HCT116 (cell line): ENCODE results near the gene BABAM2. TPM values are rescaled to one million over a fixed set of nuclear protein-coding genes. Genes with fewer than 3 reads are reported as not detected.

Source experiments
- ATAC-seq: fragments of 200-7000 bp; cut with Tn5 transposase; 2 replicates; pipeline ENCODE4 v1.9.1; 2020; ENCODE audit warnings: mild to moderate bottlenecking, moderate library complexity
- BruUV-seq: library from RNA; stranded (reverse); fragments of 400-500 nt; replicated peaks from 2 replicates; lab custom pipeline; 2021; lab: Mats Ljungman, UMichigan
- CTCF ChIA-PET: fragments of 300-600 bp; sonication (Branson Sonifier 250); formaldehyde crosslinking; loops from one replicate; lab custom pipeline; 2021; ENCODE audit warnings: antibody characterized with exemption; lab: Charles Lee
- POLR2A ChIA-PET: fragments of 300-600, 350-600 bp; sonication (Branson Sonifier 250); formaldehyde crosslinking; loops from one replicate; lab custom pipeline; 2021; ENCODE audit warnings: antibody characterized with exemption; lab: Charles Lee
- RAD21 ChIA-PET, 2 experiments: fragments of 300-600 bp; sonication (Branson Sonifier 250); formaldehyde crosslinking; loops; one replicate each; lab custom pipeline; 2023; ENCODE audit warnings: low total read pairs in 2 of 2; ENCODE audit not compliant: uncharacterized antibody in 2 of 2, unreplicated experiment in 2 of 2, low non-redundant PET in 1 of 2; lab: Charles Lee
- DNase-seq: peaks from one replicate; pipeline ENCODE4 v3.0.0-alpha.2; 2010; ENCODE audit warnings: low read depth, low spot score
- H2AFZ ChIP-seq: fragments of 200-600 bp; shearing (Covaris generic), sonication (generic); 2 replicates; pipeline ENCODE4 v1.6.1; 2017; ENCODE audit warnings: low read depth, mixed run types, mixed read lengths, antibody characterized with exemption, low read length; ENCODE audit not compliant: poor library complexity, severe bottlenecking
- H3K27ac ChIP-seq: 2 replicates; pipeline ENCODE4 v1.5.1; 2012; ENCODE audit warnings: low read depth, low read length
- H3K27me3 ChIP-seq: fragments of 200-600 bp; sonication (generic); 2 replicates; pipeline ENCODE4 v1.6.1; 2016; ENCODE audit warnings: mixed run types, low read length, mixed read lengths; ENCODE audit not compliant: insufficient read depth
- H3K36me3 ChIP-seq, 2 experiments: fragments of 200-500 bp in 1 of 2; fragments of 200-600 bp in 1 of 2; sonication (Bioruptor generic) in 1 of 2; sonication (generic) in 1 of 2; 2 replicates each; pipeline versions ENCODE4 v1.5.1 to v1.6.1; 2014 to 2016; ENCODE audit warnings: low read length in 2 of 2, inconsistent platforms in 1 of 2, mixed read lengths in 1 of 2, mixed run types in 1 of 2; ENCODE audit not compliant: insufficient read depth in 2 of 2, control insufficient read depth in 1 of 2
- H3K4me1 ChIP-seq, 2 experiments: fragments of 200-600 bp in 1 of 2; sonication (generic) in 1 of 2; 2 replicates each; pipeline versions ENCODE4 v1.5.1 to v1.6.1; 2012 to 2017; ENCODE audit warnings: low read length in 2 of 2, inconsistent platforms in 1 of 2, mild to moderate bottlenecking in 1 of 2, mixed read lengths in 1 of 2, mixed run types in 1 of 2, moderate library complexity in 1 of 2; ENCODE audit not compliant: insufficient read depth in 2 of 2, control insufficient read depth in 1 of 2
- H3K4me2 ChIP-seq: fragments of 200-600 bp; sonication (generic); 2 replicates; pipeline ENCODE4 v1.6.1; 2017; ENCODE audit warnings: mixed run types, low read length, mixed read lengths
- H3K4me3 ChIP-seq, 2 experiments: fragments of 200-600 bp in 1 of 2; sonication (generic) in 1 of 2; replicated peaks in 1 of 2; 2 replicates each; pipeline ENCODE4 v1.5.1; 2011 to 2016; ENCODE audit warnings: low read length in 2 of 2, control low read depth in 1 of 2, low read depth in 1 of 2, mild to moderate bottlenecking in 1 of 2, mixed read lengths in 1 of 2, mixed run types in 1 of 2
- H3K79me2 ChIP-seq: fragments of 200-600 bp; sonication (generic); 2 replicates; pipeline ENCODE4 v1.6.1; 2017; ENCODE audit warnings: mild to moderate bottlenecking, mixed run types, low read length, moderate library complexity, mixed read lengths; ENCODE audit not compliant: insufficient read depth
- H3K9ac ChIP-seq: fragments of 200-600 bp; sonication (generic); 2 replicates; pipeline ENCODE4 v1.6.1; 2016; ENCODE audit warnings: low read length, mixed read lengths
- H3K9me2 ChIP-seq: fragments of 200-600 bp; sonication (generic), shearing (Covaris generic); 2 replicates; pipeline ENCODE4 v1.6.1; 2017; ENCODE audit warnings: mixed run types, mild to moderate bottlenecking, moderate library complexity; ENCODE audit not compliant: insufficient read depth
- H3K9me3 ChIP-seq, 2 experiments: fragments of 200-500 bp in 1 of 2; fragments of 200-600 bp in 1 of 2; sonication (Bioruptor generic) in 1 of 2; sonication (generic) in 1 of 2; 2 replicates each; pipeline ENCODE4 v1.6.1; 2014 to 2017; ENCODE audit warnings: low read length in 2 of 2, mixed read lengths in 2 of 2, inconsistent platforms in 1 of 2, low read depth in 1 of 2, mild to moderate bottlenecking in 1 of 2, mixed run types in 1 of 2, moderate library complexity in 1 of 2; ENCODE audit not compliant: control insufficient read depth in 1 of 2, insufficient read depth in 1 of 2
- H4K20me1 ChIP-seq: fragments of 200-600 bp; sonication (generic), shearing (Covaris generic); 2 replicates; pipeline ENCODE4 v1.6.1; 2017; ENCODE audit warnings: mixed run types, mild to moderate bottlenecking, moderate library complexity; ENCODE audit not compliant: insufficient read depth
- ATF3 ChIP-seq: IDR thresholded peaks from 2 replicates; pipeline ENCODE4 v1.6.1; 2012
- CEBPB ChIP-seq: IDR thresholded peaks from 2 replicates; pipeline ENCODE4 v1.6.1; 2012; ENCODE audit warnings: low read depth
- CTCF ChIP-seq, 3 experiments: fragments of 200-600 bp in 1 of 3; sonication (generic) in 1 of 3; IDR thresholded peaks in 2 of 3; conservative IDR thresholded peaks in 1 of 3; 2 replicates each; pipeline ENCODE4 v1.5.1; 2012 to 2017; ENCODE audit warnings: low read depth in 2 of 3, low read length in 2 of 3, antibody characterized with exemption in 1 of 3, borderline replicate concordance in 1 of 3, control low read depth in 1 of 3, mild to moderate bottlenecking in 1 of 3, mixed read lengths in 1 of 3, mixed run types in 1 of 3, moderate library complexity in 1 of 3; ENCODE audit not compliant: insufficient read depth in 1 of 3
- EGR1 ChIP-seq: IDR thresholded peaks from 2 replicates; pipeline ENCODE4 v1.6.1; 2012; ENCODE audit warnings: low read depth
- EZH2 ChIP-seq: fragments of 200-600 bp; sonication (generic); IDR thresholded peaks from 2 replicates; pipeline ENCODE4 v1.6.1; 2017; ENCODE audit warnings: antibody characterized with exemption, mixed run types
- EZH2phosphoT487 ChIP-seq: fragments of 200-600 bp; IDR thresholded peaks from 2 replicates; pipeline ENCODE4 v1.6.1; 2018; ENCODE audit warnings: antibody characterized with exemption, borderline replicate concordance
- FOSL1 ChIP-seq: IDR thresholded peaks from 2 replicates; pipeline ENCODE4 v1.6.1; 2012; ENCODE audit warnings: low read depth
- POLR2A ChIP-seq: IDR thresholded peaks from 2 replicates; pipeline ENCODE4 v1.7.0; 2011; ENCODE audit warnings: borderline replicate concordance; ENCODE audit not compliant: insufficient read depth, insufficient read length; ENCODE audit errors: extremely low read depth
- POLR2AphosphoS5 ChIP-seq: IDR thresholded peaks from 2 replicates; pipeline ENCODE4 v1.6.1; 2011; ENCODE audit warnings: mild to moderate bottlenecking, low read depth, low read length, moderate library complexity
- REST ChIP-seq: IDR thresholded peaks from 2 replicates; pipeline ENCODE4 v1.6.1; 2012; ENCODE audit warnings: low read depth
- SIN3A ChIP-seq: IDR thresholded peaks from 2 replicates; pipeline ENCODE4 v1.6.1; 2012; ENCODE audit warnings: low read depth
- SRF ChIP-seq: IDR thresholded peaks from 2 replicates; pipeline ENCODE4 v1.6.1; 2012; ENCODE audit warnings: low read depth
- TCF7L2 ChIP-seq: IDR thresholded peaks from 2 replicates; pipeline ENCODE4 v1.7.0; 2011; ENCODE audit warnings: borderline replicate concordance, inconsistent platforms; ENCODE audit not compliant: insufficient read depth, insufficient read length; ENCODE audit errors: extremely low read depth
- YY1 ChIP-seq: IDR thresholded peaks from 2 replicates; pipeline ENCODE4 v1.6.1; 2011; ENCODE audit warnings: low read length, low read depth, moderate library complexity, mild to moderate bottlenecking; ENCODE audit not compliant: insufficient replicate concordance; ENCODE audit errors: extremely low read depth
- ZFX ChIP-seq: fragments of 450-650 bp; IDR thresholded peaks from 2 replicates; pipeline ENCODE4 v1.6.1; 2017
- intact Hi-C: fragments of 100-400 bp; cut with micrococcal nuclease; formaldehyde crosslinking; loops from 2 replicates; pipeline ENCODE4 v1.10.0; 2022
- total RNA-seq: library from RNA; stranded (reverse); gene quantifications from one replicate; pipeline ENCODE4 v1.2.1, GENCODE V29; 2021; ENCODE audit not compliant: unreplicated experiment
- TF ChIP-seq, protein P1 (sequence below): IDR thresholded peaks from 2 replicates; pipeline ENCODE4 v1.6.1; 2011; ENCODE audit warnings: mild to moderate bottlenecking, low read length, moderate library complexity; ENCODE audit not compliant: insufficient replicate concordance; ENCODE audit errors: extremely low read depth

Gene BABAM2
- total RNA-seq, 1 experiment from 2014 or later, result 23.8 TPM

GRCh38 chr2:27911458-27912210 lies 21.1 kb downstream of the BABAM2 start:
- peaks cover 6% of the 10 kb centered on the region for H3K79me2 ChIP-seq
- intact Hi-C loops, result no loop called here
- DNase-seq (no peak), ATAC-seq (no peak)
- H3K9me3 ChIP-seq, result no peaks in the 10 kb centered on the region
- POLR2A ChIA-PET, result no interaction called here
- H3K4me1 ChIP-seq, result peaks cover 0 to 6% of the 10 kb centered on the region in 2 experiments; a peak in 1 of 4 replicates
- no peak overlapping the region for H2AFZ ChIP-seq
- H3K27me3 ChIP-seq, result no peaks in the 10 kb centered on the region
- no peak overlapping the region for H3K4me2 ChIP-seq
- no peak overlapping the region for H3K27ac ChIP-seq
- no peaks in the 10 kb centered on the region for H4K20me1 ChIP-seq
- H3K4me3 ChIP-seq, result no peak overlapping the region
- BruUV-seq, result no TSS peak
- H3K9me2 ChIP-seq, result no peaks in the 10 kb centered on the region
- RAD21 ChIA-PET, result no interaction called here
- no peak overlapping the region for H3K9ac ChIP-seq
- TF ChIP-seq EGR1, result no peak
- TF ChIP-seq REST, result no peak
- TF ChIP-seq POLR2A, result no peak
- no peak for TF ChIP-seq TCF7L2
- no peak for TF ChIP-seq YY1
- no peak for TF ChIP-seq EZH2
- no peak for TF ChIP-seq CEBPB
- TF ChIP-seq CTCF (IDR thresholded peaks at IDR 0.05 in 2 of 3, conservative IDR thresholded peaks at IDR 0.05 in 1 of 3; ENCODE audit: borderline replicate concordance in 1 of 3, insufficient read depth in 1 of 3, low read depth in 2 of 3, low read length in 2 of 3), result no peak
- no peak for TF ChIP-seq ZFX
- TF ChIP-seq, protein P1, sequence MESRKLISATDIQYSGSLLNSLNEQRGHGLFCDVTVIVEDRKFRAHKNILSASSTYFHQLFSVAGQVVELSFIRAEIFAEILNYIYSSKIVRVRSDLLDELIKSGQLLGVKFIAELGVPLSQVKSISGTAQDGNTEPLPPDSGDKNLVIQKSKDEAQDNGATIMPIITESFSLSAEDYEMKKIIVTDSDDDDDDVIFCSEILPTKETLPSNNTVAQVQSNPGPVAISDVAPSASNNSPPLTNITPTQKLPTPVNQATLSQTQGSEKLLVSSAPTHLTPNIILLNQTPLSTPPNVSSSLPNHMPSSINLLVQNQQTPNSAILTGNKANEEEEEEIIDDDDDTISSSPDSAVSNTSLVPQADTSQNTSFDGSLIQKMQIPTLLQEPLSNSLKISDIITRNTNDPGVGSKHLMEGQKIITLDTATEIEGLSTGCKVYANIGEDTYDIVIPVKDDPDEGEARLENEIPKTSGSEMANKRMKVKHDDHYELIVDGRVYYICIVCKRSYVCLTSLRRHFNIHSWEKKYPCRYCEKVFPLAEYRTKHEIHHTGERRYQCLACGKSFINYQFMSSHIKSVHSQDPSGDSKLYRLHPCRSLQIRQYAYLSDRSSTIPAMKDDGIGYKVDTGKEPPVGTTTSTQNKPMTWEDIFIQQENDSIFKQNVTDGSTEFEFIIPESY, result no peak
- no peak for TF ChIP-seq SIN3A
- TF ChIP-seq SRF, result no peak
- no peak for TF ChIP-seq EZH2phosphoT487
- no peak for TF ChIP-seq POLR2AphosphoS5
- TF ChIP-seq FOSL1, result no peak
- no peak for TF ChIP-seq ATF3
- no peaks in the 10 kb centered on the region for H3K36me3 ChIP-seq
- CTCF ChIA-PET, result no interaction called here
